A549 (cell line): ENCODE data around the gene ULK4.

Source experiments
- CBX8 ChIP-seq: fragments of 200-600 bp; sonication (generic); IDR thresholded peaks from 2 replicates; pipeline ENCODE4 v1.6.1; 2016
- CHD4 ChIP-seq: fragments of 200-600 bp; sonication (generic); IDR thresholded peaks from 2 replicates; pipeline ENCODE4 v1.6.1; 2016; ENCODE audit warnings: antibody characterized with exemption, mild to moderate bottlenecking, borderline replicate concordance
- EP300 ChIP-seq, 2 experiments: fragments of >200 bp; sonication (Bioruptor Twin); formaldehyde crosslinking; IDR thresholded peaks; 2 replicates in 1 of 2; 3 replicates in 1 of 2; pipeline ENCODE4 v1.6.1; 2016 to 2017
- JUN ChIP-seq, 2 experiments: fragments of >200 bp; sonication (Bioruptor Twin); formaldehyde crosslinking; IDR thresholded peaks; 2 replicates in 1 of 2; 3 replicates in 1 of 2; pipeline ENCODE4 v1.6.1; 2016 to 2017
- KDM5A ChIP-seq: fragments of 200-600 bp; sonication (generic); IDR thresholded peaks from 2 replicates; pipeline ENCODE4 v1.6.1; 2016; ENCODE audit warnings: antibody characterized with exemption, mild to moderate bottlenecking
- NR3C1 ChIP-seq: fragments of >200 bp; sonication (Bioruptor Twin); formaldehyde crosslinking; IDR thresholded peaks from 3 replicates; pipeline ENCODE4 v1.6.1; 2017
- POLR2A ChIP-seq: IDR thresholded peaks from 2 replicates; pipeline ENCODE4 v1.6.1; 2012; ENCODE audit warnings: mild to moderate bottlenecking, low read length
- POLR2AphosphoS2 ChIP-seq: conservative IDR thresholded peaks from 2 replicates; pipeline ENCODE4 v1.6.1; 2012; ENCODE audit warnings: low read length, improper control_type of control experiment, inconsistent platforms
- RAD21 ChIP-seq, 2 experiments: fragments of >200 bp in 1 of 2; sonication (Bioruptor Twin) in 1 of 2; formaldehyde crosslinking in 1 of 2; IDR thresholded peaks in 1 of 2; conservative IDR thresholded peaks in 1 of 2; 2 replicates in 1 of 2; 3 replicates in 1 of 2; pipeline ENCODE4 v1.6.1; 2012 to 2018; ENCODE audit warnings: inconsistent platforms in 1 of 2
- RFX5 ChIP-seq: fragments of 450-650 bp; IDR thresholded peaks from 2 replicates; pipeline ENCODE4 v1.7.1; 2014; ENCODE audit warnings: antibody characterized with exemption, mild to moderate bottlenecking, moderate library complexity
- TF ChIP-seq, protein P1 (sequence below): IDR thresholded peaks from 2 replicates; pipeline ENCODE4 v1.6.1; 2012
- TF ChIP-seq, protein P2 (sequence below): fragments of >200 bp; sonication (Bioruptor Twin); formaldehyde crosslinking; IDR thresholded peaks from 3 replicates; pipeline ENCODE4 v1.5.1; 2016

DNA sequence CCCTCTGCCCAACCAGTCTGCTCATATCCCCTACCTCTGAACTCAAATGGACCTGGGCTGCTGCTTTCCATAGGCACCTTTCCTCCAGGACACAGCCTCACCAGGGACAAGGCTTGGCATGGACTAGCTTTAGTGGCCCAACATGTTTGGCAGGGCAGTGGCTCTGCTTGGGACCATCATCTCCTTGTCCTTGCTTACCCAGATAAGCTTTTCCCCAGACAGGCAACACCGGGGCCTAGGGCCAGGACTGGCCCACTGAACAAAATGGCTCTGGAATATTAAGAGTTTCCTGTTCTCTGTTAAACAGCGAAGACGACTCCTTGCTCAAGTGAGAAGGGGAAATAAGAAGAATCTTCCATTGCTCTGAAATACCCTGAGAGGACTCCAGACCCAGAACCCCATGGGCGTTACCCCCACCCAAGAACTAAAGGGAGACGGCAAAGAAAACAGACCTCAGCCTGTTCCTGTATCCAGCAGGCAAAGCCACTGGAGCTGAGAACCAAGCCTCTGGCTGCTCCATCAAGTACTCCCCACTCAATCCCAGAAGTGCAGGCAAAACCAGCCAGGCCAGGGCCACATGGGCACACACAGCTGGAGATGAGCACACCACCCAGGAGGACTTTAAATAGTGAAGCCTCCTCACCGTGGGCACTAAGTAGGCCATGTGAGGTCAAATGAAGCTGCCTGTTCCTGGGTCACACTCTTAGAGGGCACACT is 717.1 kb downstream of the ULK4 start:
- TF ChIP-seq, protein P1, sequence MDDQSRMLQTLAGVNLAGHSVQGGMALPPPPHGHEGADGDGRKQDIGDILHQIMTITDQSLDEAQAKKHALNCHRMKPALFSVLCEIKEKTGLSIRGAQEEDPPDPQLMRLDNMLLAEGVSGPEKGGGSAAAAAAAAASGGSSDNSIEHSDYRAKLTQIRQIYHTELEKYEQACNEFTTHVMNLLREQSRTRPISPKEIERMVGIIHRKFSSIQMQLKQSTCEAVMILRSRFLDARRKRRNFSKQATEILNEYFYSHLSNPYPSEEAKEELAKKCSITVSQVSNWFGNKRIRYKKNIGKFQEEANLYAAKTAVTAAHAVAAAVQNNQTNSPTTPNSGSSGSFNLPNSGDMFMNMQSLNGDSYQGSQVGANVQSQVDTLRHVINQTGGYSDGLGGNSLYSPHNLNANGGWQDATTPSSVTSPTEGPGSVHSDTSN = no peak
- TF ChIP-seq EP300 (IDR thresholded peaks at IDR 0.05) = no peak
- TF ChIP-seq, protein P2, sequence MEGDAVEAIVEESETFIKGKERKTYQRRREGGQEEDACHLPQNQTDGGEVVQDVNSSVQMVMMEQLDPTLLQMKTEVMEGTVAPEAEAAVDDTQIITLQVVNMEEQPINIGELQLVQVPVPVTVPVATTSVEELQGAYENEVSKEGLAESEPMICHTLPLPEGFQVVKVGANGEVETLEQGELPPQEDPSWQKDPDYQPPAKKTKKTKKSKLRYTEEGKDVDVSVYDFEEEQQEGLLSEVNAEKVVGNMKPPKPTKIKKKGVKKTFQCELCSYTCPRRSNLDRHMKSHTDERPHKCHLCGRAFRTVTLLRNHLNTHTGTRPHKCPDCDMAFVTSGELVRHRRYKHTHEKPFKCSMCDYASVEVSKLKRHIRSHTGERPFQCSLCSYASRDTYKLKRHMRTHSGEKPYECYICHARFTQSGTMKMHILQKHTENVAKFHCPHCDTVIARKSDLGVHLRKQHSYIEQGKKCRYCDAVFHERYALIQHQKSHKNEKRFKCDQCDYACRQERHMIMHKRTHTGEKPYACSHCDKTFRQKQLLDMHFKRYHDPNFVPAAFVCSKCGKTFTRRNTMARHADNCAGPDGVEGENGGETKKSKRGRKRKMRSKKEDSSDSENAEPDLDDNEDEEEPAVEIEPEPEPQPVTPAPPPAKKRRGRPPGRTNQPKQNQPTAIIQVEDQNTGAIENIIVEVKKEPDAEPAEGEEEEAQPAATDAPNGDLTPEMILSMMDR = no peak
- no peak for TF ChIP-seq RAD21 (conservative IDR thresholded peaks at IDR 0.05 in 1 of 2, IDR thresholded peaks at IDR 0.05 in 1 of 2)
- no peak for TF ChIP-seq POLR2A
- TF ChIP-seq CBX8 = no peak
- TF ChIP-seq KDM5A = no peak
- TF ChIP-seq RFX5 = no peak
- TF ChIP-seq POLR2AphosphoS2 = no peak
- TF ChIP-seq JUN (IDR thresholded peaks at IDR 0.05) = no peak
- no peak for TF ChIP-seq NR3C1
- TF ChIP-seq CHD4 = no peak
